B cell (primary cell): ENCODE results near the gene LRRC61.
"Not testable (repeated sequence)": the region's sequence is repeated elsewhere in the genome, so short reads cannot be mapped to it uniquely, and the experiment has no call there.

Source experiments
- CTCF ChIP-seq: fragments of 200-600 bp; IDR thresholded peaks from one replicate; pipeline ENCODE4 v1.8.0; 2022; ENCODE audit warnings: antibody characterized with exemption, mild to moderate bottlenecking
- EZH2 ChIP-seq: IDR thresholded peaks from 2 replicates; pipeline ENCODE4 v1.6.1; 2012; ENCODE audit warnings: borderline replicate concordance, low read depth, mild to moderate bottlenecking, moderate library complexity, low read length; ENCODE audit not compliant: insufficient read depth, poor library complexity, severe bottlenecking

- not testable (repeated sequence) for TF ChIP-seq CTCF, EZH2
Measured at GRCh38 chr7:150312649-150313366, 10.3 kb upstream of the LRRC61 start.
